OCI-LY7 (cell line): ENCODE results near the gene FHL5. TPM values are rescaled to one million over a fixed set of nuclear protein-coding genes. Genes with fewer than 3 reads are reported as not detected.

ENCODE experiments used
- BruUV-seq: library from RNA; stranded (reverse); fragments of 400-500 nt; replicated peaks from 2 replicates; lab custom pipeline; 2021; lab: Mats Ljungman, UMichigan
- CTCF ChIA-PET: fragments of 300-600 bp; sonication (Branson Sonifier 250); formaldehyde crosslinking; loops from one replicate; lab custom pipeline; 2022; ENCODE audit warnings: antibody characterized with exemption; ENCODE audit not compliant: unreplicated experiment; lab: Charles Lee
- POLR2A ChIA-PET: fragments of 300-600 bp; sonication (Branson Sonifier 250); formaldehyde crosslinking; loops from one replicate; lab custom pipeline; 2022; ENCODE audit warnings: antibody characterized with exemption; lab: Charles Lee
- DNase-seq: peaks from one replicate; pipeline ENCODE4 v3.0.0-alpha.2; 2015; ENCODE audit warnings: low spot score
- H2AFZ ChIP-seq: fragments of 200-600 bp; sonication (generic), shearing (Covaris generic); 2 replicates; pipeline ENCODE4 v1.6.1; 2014; ENCODE audit warnings: mild to moderate bottlenecking, antibody characterized with exemption, low read length, moderate library complexity
- H3K27ac ChIP-seq: fragments of 200-600 bp; sonication (generic); 2 replicates; pipeline ENCODE4 v1.5.1; 2014; ENCODE audit warnings: mixed run types, low read depth, mild to moderate bottlenecking, moderate library complexity, low read length, inconsistent platforms; ENCODE audit not compliant: poor library complexity, severe bottlenecking
- H3K36me3 ChIP-seq: fragments of 200-600 bp; sonication (generic); 2 replicates; pipeline ENCODE4 v1.6.1; 2014; ENCODE audit warnings: mild to moderate bottlenecking, antibody characterized with exemption, low read length, moderate library complexity, mixed read lengths; ENCODE audit not compliant: insufficient read depth
- H3K4me1 ChIP-seq: fragments of 200-600 bp; sonication (generic); 2 replicates; pipeline ENCODE4 v1.5.1; 2014; ENCODE audit warnings: mild to moderate bottlenecking, low read length; ENCODE audit not compliant: insufficient read depth, poor library complexity, severe bottlenecking
- H3K4me2 ChIP-seq: fragments of 200-600 bp; sonication (generic); 2 replicates; pipeline ENCODE4 v1.6.1; 2014; ENCODE audit warnings: mild to moderate bottlenecking, low read length
- H3K4me3 ChIP-seq: fragments of 200-600 bp; sonication (generic); 2 replicates; pipeline ENCODE4 v1.5.1; 2014; ENCODE audit warnings: mild to moderate bottlenecking, low read depth, low read length; ENCODE audit not compliant: poor library complexity, severe bottlenecking
- H3K79me2 ChIP-seq: fragments of 200-600 bp; sonication (generic); 2 replicates; pipeline ENCODE4 v1.6.1; 2016; ENCODE audit warnings: low read depth, mild to moderate bottlenecking, low read length, moderate library complexity, mixed read lengths; ENCODE audit not compliant: insufficient read depth
- H3K9me2 ChIP-seq: fragments of 200-600 bp; sonication (generic); 2 replicates; pipeline ENCODE4 v1.6.1; 2016; ENCODE audit warnings: mild to moderate bottlenecking, low read length, mixed read lengths; ENCODE audit not compliant: insufficient read depth
- H3K9me3 ChIP-seq: fragments of 200-600 bp; sonication (generic); 2 replicates; pipeline ENCODE4 v1.6.1; 2014; ENCODE audit warnings: mild to moderate bottlenecking, mixed run types, low read length, mixed read lengths
- H4K20me1 ChIP-seq: fragments of 200-600 bp; sonication (generic); 2 replicates; pipeline ENCODE4 v1.6.1; 2014; ENCODE audit warnings: mild to moderate bottlenecking, antibody characterized with exemption, low read length, moderate library complexity, mixed read lengths; ENCODE audit not compliant: insufficient read depth
- CTCF ChIP-seq: fragments of 200-600 bp; sonication (generic); conservative IDR thresholded peaks from 2 replicates; pipeline ENCODE4 v1.5.1; 2014; ENCODE audit warnings: mild to moderate bottlenecking, antibody characterized with exemption, low read length, moderate library complexity, mixed read lengths
- EZH2phosphoT487 ChIP-seq: fragments of 200-600 bp; sonication (generic); IDR thresholded peaks from 2 replicates; pipeline ENCODE4 v1.6.1; 2018; ENCODE audit warnings: low read depth, borderline replicate concordance, mild to moderate bottlenecking, mixed run types, antibody characterized with exemption, low read length, moderate library complexity, mixed read lengths
- intact Hi-C: fragments of 100-400 bp; cut with micrococcal nuclease; formaldehyde crosslinking; loops from one replicate; pipeline ENCODE4 v1.10.0; 2022; ENCODE audit not compliant: unreplicated experiment
- total RNA-seq, 2 experiments: library from RNA; depleted of rRNA in 1 of 2; stranded (reverse); fragments of >200 nt in 1 of 2; shearing (Covaris generic) in 1 of 2; gene quantifications; 2 replicates each; pipeline ENCODE4 v1.2.3, GENCODE V29; 2014 to 2022

The FHL5 gene
- total RNA-seq, 2 experiments from 2014 or later, result not detected

GRCh38 chr6:96645106-96645505, 82.2 kb downstream of the FHL5 start:
- Histone ChIP-seq H3K36me3 (no peaks in the 10 kb centered on the region), H3K27ac (no peak overlapping the region), H3K9me2 (no peaks in the 10 kb centered on the region), H3K4me1 (no peaks in the 10 kb centered on the region), H3K9me3 (no peaks in the 10 kb centered on the region), H2AFZ (no peak overlapping the region), H3K4me2 (no peak overlapping the region), H4K20me1 (no peaks in the 10 kb centered on the region), H3K4me3 (no peak overlapping the region), H3K79me2 (no peaks in the 10 kb centered on the region)
- no TSS peak for BruUV-seq
- intact Hi-C loops, result no loop called here
- CTCF ChIA-PET, result no interaction called here
- no peak for DNase-seq
- POLR2A ChIA-PET, result interaction anchor here (0.6 to 1.1 kb wide), 3 partner anchors 8 to 188 kb away, joined by 3 to 4 read pairs (median 3); no protein-coding TSS in a partner anchor
- TF ChIP-seq EZH2phosphoT487, result no peak
- TF ChIP-seq CTCF, result no peak

- no peaks in the 10 kb centered on the region for H3K9me2 ChIP-seq
- H3K36me3 ChIP-seq, result no peaks in the 10 kb centered on the region
- H3K4me1 ChIP-seq, result no peaks in the 10 kb centered on the region
- no peak overlapping the region for H2AFZ ChIP-seq
- H4K20me1 ChIP-seq, result no peaks in the 10 kb centered on the region
- no TSS peak for BruUV-seq
- H3K79me2 ChIP-seq, result no peaks in the 10 kb centered on the region
- no peak overlapping the region for H3K27ac ChIP-seq
- no peaks in the 10 kb centered on the region for H3K9me3 ChIP-seq
- intact Hi-C loops, result no loop called here
- no peak overlapping the region for H3K4me3 ChIP-seq
- DNase-seq, result no peak
- POLR2A ChIA-PET, result interaction anchor here (0.9 kb wide), 1 partner anchor 51 kb away, joined by 3 read pairs; no protein-coding TSS in a partner anchor
- CTCF ChIA-PET, result no interaction called here
- H3K4me2 ChIP-seq, result no peak overlapping the region
- TF ChIP-seq EZH2phosphoT487 (no peak), CTCF (no peak)
These were observed 87.0 kb downstream of the FHL5 start for GRCh38 chr6:96649926-96650325.

GRCh38 chr6:96651816-96652215, 88.9 kb downstream of the FHL5 start:
- TF ChIP-seq CTCF (no peak), EZH2phosphoT487 (no peak)
- no peak overlapping the region for H3K27ac ChIP-seq
- H3K4me2 ChIP-seq, result no peak overlapping the region
- no peak overlapping the region for H2AFZ ChIP-seq
- H4K20me1 ChIP-seq, result no peaks in the 10 kb centered on the region
- no peaks in the 10 kb centered on the region for H3K4me1 ChIP-seq
- no peaks in the 10 kb centered on the region for H3K9me2 ChIP-seq
- ChIA-PET CTCF (no interaction called here), POLR2A (interaction anchor here (0.7 to 1.4 kb wide), 7 partner anchors 9 to 469 kb away, joined by 3 to 5 read pairs (median 3); no protein-coding TSS in a partner anchor)
- H3K36me3 ChIP-seq, result no peaks in the 10 kb centered on the region
- BruUV-seq, result no TSS peak
- intact Hi-C loops, result no loop called here
- DNase-seq, result no peak
- no peak overlapping the region for H3K4me3 ChIP-seq
- H3K9me3 ChIP-seq, result no peaks in the 10 kb centered on the region
- H3K79me2 ChIP-seq, result no peaks in the 10 kb centered on the region
